NCI-H524 (cell line): Measurements from ENCODE around the gene DMD.

Experiments used
- DNase-seq, 2 experiments: peaks; one replicate each; lab custom pipeline; 2025; lab: John Stamatoyannopoulos, UW

DMD gene

GRCh38 chrX:32269866-32270265 lies 941.5 kb downstream of the DMD start:
- DNase-seq, result no peak

- no peak for DNase-seq
Measured at GRCh38 chrX:32268207-32268606, 943.1 kb downstream of the DMD start.

- DNase-seq, result no peak
Measured at GRCh38 chrX:32267796-32268195, 943.6 kb downstream of the DMD start.

- DNase-seq, result peak in 1 of 2 experiments; percentile 22
Measured at GRCh38 chrX:32246675-32247074, 964.7 kb downstream of the DMD start.

GRCh38 chrX:32195611-32196010 lies 1015.7 kb downstream of the DMD start:
- DNase-seq, result no peak

- no peak for DNase-seq
Measured at GRCh38 chrX:32191316-32191715, 1020.0 kb downstream of the DMD start.

- no peak for DNase-seq
Measured at GRCh38 chrX:32185160-32185559, 1026.2 kb downstream of the DMD start.

- DNase-seq, result no peak
Measured at GRCh38 chrX:32183066-32183465, 1028.3 kb downstream of the DMD start.

- DNase-seq, result no peak
Measured at GRCh38 chrX:32176510-32176909, 1034.8 kb downstream of the DMD start.

GRCh38 chrX:32170481-32170880 lies 1040.9 kb downstream of the DMD start:
- no peak for DNase-seq

- no peak for DNase-seq
Measured at GRCh38 chrX:32155044-32155638, 1056.2 kb downstream of the DMD start.

- DNase-seq, result no peak
Measured at GRCh38 chrX:32153585-32153984, 1057.8 kb downstream of the DMD start.

- DNase-seq, result no peak
Measured at GRCh38 chrX:32150141-32150540, 1061.2 kb downstream of the DMD start.

GRCh38 chrX:32141841-32142240 lies 1069.5 kb downstream of the DMD start:
- DNase-seq, result no peak

GRCh38 chrX:32139476-32139875 lies 1071.9 kb downstream of the DMD start:
- DNase-seq, result no peak

GRCh38 chrX:32137525-32137924 lies 1073.8 kb downstream of the DMD start:
- DNase-seq, result no peak

GRCh38 chrX:32126997-32127396 lies 1084.4 kb downstream of the DMD start:
- no peak for DNase-seq

- no peak for DNase-seq
Measured at GRCh38 chrX:32118832-32119231, 1092.5 kb downstream of the DMD start.

- no peak for DNase-seq
Measured at GRCh38 chrX:32116047-32116446, 1095.3 kb downstream of the DMD start.

GRCh38 chrX:32087663-32088062 lies 1123.7 kb downstream of the DMD start:
- no peak for DNase-seq

GRCh38 chrX:32084757-32085156 lies 1126.6 kb downstream of the DMD start:
- DNase-seq, result no peak

- no peak for DNase-seq
Measured at GRCh38 chrX:32048285-32048684, 1163.1 kb downstream of the DMD start.

- DNase-seq, result no peak
Measured at GRCh38 chrX:32045149-32045548, 1166.2 kb downstream of the DMD start.

- DNase-seq, result no peak
Measured at GRCh38 chrX:32041181-32041580, 1170.2 kb downstream of the DMD start.

GRCh38 chrX:32026772-32027171 lies 1184.6 kb downstream of the DMD start:
- DNase-seq, result no peak
